GM23338 (cell line): ENCODE results near the gene CASS4. TPM values are rescaled to one million over a fixed set of nuclear protein-coding genes. Genes with fewer than 3 reads are reported as not detected.
"Not testable (repeated sequence)": the region's sequence is repeated elsewhere in the genome, so short reads cannot be mapped to it uniquely, and the experiment has no call there.

Experiments
- ATAC-seq: fragments of 200-7000 bp; cut with Tn5 transposase; 3 replicates; pipeline ENCODE4 v1.9.1; 2020
- DNase-seq: peaks from one replicate; pipeline ENCODE4 v3.0.0-alpha.2; 2015; ENCODE audit warnings: low spot score
- H2AFZ ChIP-seq: fragments of 200-600 bp; sonication (generic); 2 replicates; pipeline ENCODE4 v1.8.0; 2016; ENCODE audit warnings: antibody characterized with exemption, mild to moderate bottlenecking, moderate library complexity
- H3F3A ChIP-seq: fragments of 200-600 bp; sonication (generic); replicated peaks from 2 replicates; pipeline ENCODE4 v1.8.0; 2017; ENCODE audit warnings: antibody characterized with exemption, mixed run types, low read depth
- H3K27ac ChIP-seq: fragments of 200-600 bp; sonication (generic); 2 replicates; pipeline ENCODE4 v1.6.1; 2016; ENCODE audit warnings: low read depth
- H3K27me3 ChIP-seq: fragments of 200-600 bp; sonication (generic); 2 replicates; pipeline ENCODE4 v1.8.0; 2016; ENCODE audit warnings: mild to moderate bottlenecking, mixed run types, moderate library complexity; ENCODE audit not compliant: insufficient read depth
- H3K36me3 ChIP-seq: fragments of 200-600 bp; sonication (generic); 2 replicates; pipeline ENCODE4 v1.8.0; 2016; ENCODE audit warnings: mild to moderate bottlenecking; ENCODE audit not compliant: insufficient read depth
- H3K4me1 ChIP-seq: fragments of 200-600 bp; sonication (generic); 2 replicates; pipeline ENCODE4 v1.8.0; 2016; ENCODE audit warnings: mild to moderate bottlenecking, moderate library complexity; ENCODE audit not compliant: insufficient read depth
- H3K4me2 ChIP-seq: fragments of 200-600 bp; sonication (generic); 2 replicates; pipeline ENCODE4 v1.7.1; 2017; ENCODE audit warnings: mixed run types
- H3K4me3 ChIP-seq: fragments of 200-600 bp; sonication (generic); 2 replicates; pipeline ENCODE4 v1.6.1; 2016; ENCODE audit warnings: mixed run types
- H3K79me2 ChIP-seq: fragments of 200-600 bp; sonication (generic); replicated peaks from 2 replicates; pipeline ENCODE4 v1.8.0; 2017; ENCODE audit warnings: mild to moderate bottlenecking; ENCODE audit not compliant: insufficient read depth
- H3K9me2 ChIP-seq: fragments of 200-600 bp; sonication (generic); 2 replicates; pipeline ENCODE4 v1.8.0; 2017; ENCODE audit not compliant: insufficient read depth
- H4K20me1 ChIP-seq: fragments of 200-600 bp; sonication (generic); replicated peaks from 2 replicates; pipeline ENCODE4 v1.8.0; 2017; ENCODE audit warnings: mild to moderate bottlenecking; ENCODE audit not compliant: insufficient read depth
- H3K27ac Mint-ChIP-seq: 2 replicates; pipeline ENCODE4 v1.8.0; 2020; ENCODE audit warnings: inconsistent platforms, mild to moderate bottlenecking, moderate library complexity, mixed read lengths
- H3K27me3 Mint-ChIP-seq: 3 replicates; pipeline ENCODE4 v1.8.0; 2022; ENCODE audit warnings: low read depth, mild to moderate bottlenecking, moderate library complexity, mixed read lengths, inconsistent platforms; ENCODE audit not compliant: insufficient read depth, poor library complexity
- H3K36me3 Mint-ChIP-seq: 3 replicates; pipeline ENCODE4 v1.8.0; 2021; ENCODE audit warnings: low read depth, mild to moderate bottlenecking, inconsistent platforms, moderate library complexity, mixed read lengths
- H3K4me1 Mint-ChIP-seq: 3 replicates; pipeline ENCODE4 v1.8.0; 2020; ENCODE audit warnings: mild to moderate bottlenecking, inconsistent platforms, mixed read lengths
- H3K4me3 Mint-ChIP-seq: 3 replicates; pipeline ENCODE4 v1.8.0; 2021; ENCODE audit warnings: moderate library complexity, mild to moderate bottlenecking, inconsistent platforms, mixed read lengths
- H3K9me3 Mint-ChIP-seq: 3 replicates; pipeline ENCODE4 v1.8.0; 2020; ENCODE audit warnings: moderate library complexity, mild to moderate bottlenecking, inconsistent platforms, mixed read lengths
- JUNB ChIP-seq: IDR thresholded peaks from one replicate; pipeline ENCODE4 v1.6.1; 2016; ENCODE audit warnings: antibody characterized with exemption; ENCODE audit not compliant: unreplicated experiment
- polyA plus RNA-seq: library from polyadenylated mRNA; unstranded; fragments of >200 nt; fragmentation: Nextera tagmentation; extraction: Ambion mirVana; gene quantifications from 2 replicates; pipeline ENCODE4 v1.2.1, GENCODE V29; 2016
- total RNA-seq: library from RNA; depleted of rRNA; stranded (reverse); fragments of >200 nt; shearing (Covaris generic); gene quantifications from 2 replicates; pipeline ENCODE4 v1.2.3, GENCODE V29; 2014
- TF ChIP-seq, protein P1 (sequence below): fragments of 250-450 bp; sonication (Bioruptor Pico); IDR thresholded peaks from 2 replicates; pipeline ENCODE4 v1.5.0; 2020; ENCODE audit warnings: mild to moderate bottlenecking, moderate library complexity
- TF ChIP-seq, protein P2 (sequence below), 2 experiments: fragments of 200-600 bp in 1 of 2; sonication (generic) in 1 of 2; conservative IDR thresholded peaks; 2 replicates each; pipeline versions ENCODE4 v1.5.1 to v1.6.1; 2016 to 2017; ENCODE audit warnings: antibody characterized with exemption in 2 of 2, low read depth in 2 of 2, mild to moderate bottlenecking in 2 of 2, moderate library complexity in 1 of 2

Gene CASS4
- total and polyA plus RNA-seq, 2 experiments from 2014 or later: not detected

DNA sequence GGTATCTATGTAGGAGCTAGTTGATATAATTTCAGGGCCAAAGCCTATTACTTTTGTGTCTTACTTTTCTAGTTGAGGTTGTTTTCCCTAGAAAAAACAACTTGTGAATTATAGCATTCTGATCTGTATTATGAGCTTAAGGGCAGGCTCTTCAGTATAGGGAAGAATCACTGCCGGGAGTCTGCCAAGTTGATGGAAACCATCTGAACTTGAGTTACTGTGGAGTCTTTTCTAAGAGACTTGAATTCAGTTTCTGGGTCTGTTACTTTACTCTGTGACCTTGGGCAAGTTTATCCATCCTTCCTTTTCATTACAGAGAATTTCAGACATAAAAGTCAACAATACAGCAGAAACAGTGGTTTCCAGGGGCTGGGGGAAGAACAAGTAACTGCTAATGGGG is 2.1 kb upstream of the CASS4 start (continued):
- TF ChIP-seq, protein P1, sequence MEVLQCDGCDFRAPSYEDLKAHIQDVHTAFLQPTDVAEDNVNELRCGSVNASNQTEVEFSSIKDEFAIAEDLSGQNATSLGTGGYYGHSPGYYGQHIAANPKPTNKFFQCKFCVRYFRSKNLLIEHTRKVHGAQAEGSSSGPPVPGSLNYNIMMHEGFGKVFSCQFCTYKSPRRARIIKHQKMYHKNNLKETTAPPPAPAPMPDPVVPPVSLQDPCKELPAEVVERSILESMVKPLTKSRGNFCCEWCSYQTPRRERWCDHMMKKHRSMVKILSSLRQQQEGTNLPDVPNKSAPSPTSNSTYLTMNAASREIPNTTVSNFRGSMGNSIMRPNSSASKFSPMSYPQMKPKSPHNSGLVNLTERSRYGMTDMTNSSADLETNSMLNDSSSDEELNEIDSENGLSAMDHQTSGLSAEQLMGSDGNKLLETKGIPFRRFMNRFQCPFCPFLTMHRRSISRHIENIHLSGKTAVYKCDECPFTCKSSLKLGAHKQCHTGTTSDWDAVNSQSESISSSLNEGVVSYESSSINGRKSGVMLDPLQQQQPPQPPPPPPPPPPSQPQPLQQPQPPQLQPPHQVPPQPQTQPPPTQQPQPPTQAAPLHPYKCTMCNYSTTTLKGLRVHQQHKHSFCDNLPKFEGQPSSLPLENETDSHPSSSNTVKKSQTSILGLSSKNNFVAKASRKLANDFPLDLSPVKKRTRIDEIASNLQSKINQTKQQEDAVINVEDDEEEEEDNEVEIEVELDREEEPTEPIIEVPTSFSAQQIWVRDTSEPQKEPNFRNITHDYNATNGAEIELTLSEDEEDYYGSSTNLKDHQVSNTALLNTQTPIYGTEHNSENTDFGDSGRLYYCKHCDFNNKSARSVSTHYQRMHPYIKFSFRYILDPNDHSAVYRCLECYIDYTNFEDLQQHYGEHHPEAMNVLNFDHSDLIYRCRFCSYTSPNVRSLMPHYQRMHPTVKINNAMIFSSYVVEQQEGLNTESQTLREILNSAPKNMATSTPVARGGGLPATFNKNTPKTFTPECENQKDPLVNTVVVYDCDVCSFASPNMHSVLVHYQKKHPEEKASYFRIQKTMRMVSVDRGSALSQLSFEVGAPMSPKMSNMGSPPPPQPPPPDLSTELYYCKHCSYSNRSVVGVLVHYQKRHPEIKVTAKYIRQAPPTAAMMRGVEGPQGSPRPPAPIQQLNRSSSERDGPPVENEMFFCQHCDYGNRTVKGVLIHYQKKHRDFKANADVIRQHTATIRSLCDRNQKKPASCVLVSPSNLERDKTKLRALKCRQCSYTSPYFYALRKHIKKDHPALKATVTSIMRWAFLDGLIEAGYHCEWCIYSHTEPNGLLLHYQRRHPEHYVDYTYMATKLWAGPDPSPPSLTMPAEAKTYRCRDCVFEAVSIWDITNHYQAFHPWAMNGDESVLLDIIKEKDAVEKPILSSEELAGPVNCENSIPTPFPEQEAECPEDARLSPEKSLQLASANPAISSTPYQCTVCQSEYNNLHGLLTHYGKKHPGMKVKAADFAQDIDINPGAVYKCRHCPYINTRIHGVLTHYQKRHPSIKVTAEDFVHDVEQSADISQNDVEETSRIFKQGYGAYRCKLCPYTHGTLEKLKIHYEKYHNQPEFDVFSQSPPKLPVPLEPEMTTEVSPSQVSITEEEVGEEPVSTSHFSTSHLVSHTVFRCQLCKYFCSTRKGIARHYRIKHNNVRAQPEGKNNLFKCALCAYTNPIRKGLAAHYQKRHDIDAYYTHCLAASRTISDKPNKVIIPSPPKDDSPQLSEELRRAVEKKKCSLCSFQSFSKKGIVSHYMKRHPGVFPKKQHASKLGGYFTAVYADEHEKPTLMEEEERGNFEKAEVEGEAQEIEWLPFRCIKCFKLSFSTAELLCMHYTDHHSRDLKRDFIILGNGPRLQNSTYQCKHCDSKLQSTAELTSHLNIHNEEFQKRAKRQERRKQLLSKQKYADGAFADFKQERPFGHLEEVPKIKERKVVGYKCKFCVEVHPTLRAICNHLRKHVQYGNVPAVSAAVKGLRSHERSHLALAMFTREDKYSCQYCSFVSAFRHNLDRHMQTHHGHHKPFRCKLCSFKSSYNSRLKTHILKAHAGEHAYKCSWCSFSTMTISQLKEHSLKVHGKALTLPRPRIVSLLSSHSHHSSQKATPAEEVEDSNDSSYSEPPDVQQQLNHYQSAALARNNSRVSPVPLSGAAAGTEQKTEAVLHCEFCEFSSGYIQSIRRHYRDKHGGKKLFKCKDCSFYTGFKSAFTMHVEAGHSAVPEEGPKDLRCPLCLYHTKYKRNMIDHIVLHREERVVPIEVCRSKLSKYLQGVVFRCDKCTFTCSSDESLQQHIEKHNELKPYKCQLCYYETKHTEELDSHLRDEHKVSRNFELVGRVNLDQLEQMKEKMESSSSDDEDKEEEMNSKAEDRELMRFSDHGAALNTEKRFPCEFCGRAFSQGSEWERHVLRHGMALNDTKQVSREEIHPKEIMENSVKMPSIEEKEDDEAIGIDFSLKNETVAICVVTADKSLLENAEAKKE (CRISPR knock-in tag): no peak
- TF ChIP-seq, protein P2, sequence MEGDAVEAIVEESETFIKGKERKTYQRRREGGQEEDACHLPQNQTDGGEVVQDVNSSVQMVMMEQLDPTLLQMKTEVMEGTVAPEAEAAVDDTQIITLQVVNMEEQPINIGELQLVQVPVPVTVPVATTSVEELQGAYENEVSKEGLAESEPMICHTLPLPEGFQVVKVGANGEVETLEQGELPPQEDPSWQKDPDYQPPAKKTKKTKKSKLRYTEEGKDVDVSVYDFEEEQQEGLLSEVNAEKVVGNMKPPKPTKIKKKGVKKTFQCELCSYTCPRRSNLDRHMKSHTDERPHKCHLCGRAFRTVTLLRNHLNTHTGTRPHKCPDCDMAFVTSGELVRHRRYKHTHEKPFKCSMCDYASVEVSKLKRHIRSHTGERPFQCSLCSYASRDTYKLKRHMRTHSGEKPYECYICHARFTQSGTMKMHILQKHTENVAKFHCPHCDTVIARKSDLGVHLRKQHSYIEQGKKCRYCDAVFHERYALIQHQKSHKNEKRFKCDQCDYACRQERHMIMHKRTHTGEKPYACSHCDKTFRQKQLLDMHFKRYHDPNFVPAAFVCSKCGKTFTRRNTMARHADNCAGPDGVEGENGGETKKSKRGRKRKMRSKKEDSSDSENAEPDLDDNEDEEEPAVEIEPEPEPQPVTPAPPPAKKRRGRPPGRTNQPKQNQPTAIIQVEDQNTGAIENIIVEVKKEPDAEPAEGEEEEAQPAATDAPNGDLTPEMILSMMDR (conservative IDR thresholded peaks at IDR 0.05; ENCODE audit: low read depth in 2 of 2): no peak

DNA sequence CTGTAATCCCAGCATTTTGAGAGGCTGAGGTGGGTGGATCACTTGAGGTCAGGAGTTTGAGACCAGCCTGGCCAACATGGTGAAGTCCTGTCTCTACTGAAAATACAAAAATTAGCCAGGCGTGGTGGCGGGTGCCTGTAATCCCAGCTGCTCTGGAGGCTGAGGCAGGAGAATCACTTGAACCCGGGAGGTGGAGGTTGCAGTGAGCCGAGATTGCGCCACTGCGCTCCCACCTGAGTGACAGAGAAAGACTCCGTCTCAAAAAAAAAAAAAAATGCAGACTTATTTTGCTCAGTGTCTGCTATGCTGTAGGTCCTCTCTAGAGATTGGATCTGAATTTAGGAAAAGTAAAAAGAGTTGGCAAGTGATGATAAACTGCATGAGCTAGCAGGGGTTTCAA is 773 bp upstream of the CASS4 start:
- not testable (repeated sequence) for H3F3A ChIP-seq, H3K27ac ChIP-seq, H2AFZ ChIP-seq, H3K27me3 ChIP-seq, H3K4me3 ChIP-seq, H3K27ac Mint-ChIP-seq, H3K4me2 ChIP-seq, H3K9me3 Mint-ChIP-seq, H3K79me2 ChIP-seq, ATAC-seq, H3K36me3 ChIP-seq, H3K27me3 Mint-ChIP-seq, H4K20me1 ChIP-seq, H3K9me2 ChIP-seq, H3K4me3 Mint-ChIP-seq, H3K4me1 ChIP-seq, H3K4me1 Mint-ChIP-seq, DNase-seq
- H3K36me3 Mint-ChIP-seq: peaks cover 20% of the 10 kb centered on the region; the same call in 2 of the 3 replicates

DNA sequence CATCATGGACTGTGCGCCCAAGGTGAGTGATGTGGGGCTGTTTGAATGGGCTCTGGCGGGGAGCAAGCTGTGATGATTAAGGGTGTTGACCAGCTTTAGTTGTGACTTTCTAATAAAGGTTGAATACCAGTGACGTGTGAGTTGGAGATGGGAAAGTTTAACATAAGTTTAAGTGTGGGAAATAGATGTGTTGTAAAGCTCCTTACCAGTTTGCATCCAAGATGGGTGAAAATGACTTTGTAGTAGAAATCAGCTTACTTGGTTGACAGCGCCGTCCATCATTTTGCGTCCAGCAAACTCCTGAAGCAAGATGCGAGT is 372 bp downstream of the CASS4 start:
- Mint-ChIP-seq H3K9me3 (no peaks in the 10 kb centered on the region), H3K4me3 (no peak overlapping the region)
- no peak overlapping the region for H3K27ac ChIP-seq

More for the DNA sequence above, 372 bp downstream of the CASS4 start:
- H3K4me2 ChIP-seq: no peak overlapping the region
- no peaks in the 10 kb centered on the region for H3K36me3 ChIP-seq
- TF ChIP-seq JUNB: no peak
- H3K9me2 ChIP-seq: no peaks in the 10 kb centered on the region
- Mint-ChIP-seq H3K27me3 (no peaks in the 10 kb centered on the region), H3K27ac (no peak overlapping the region), H3K36me3 (peaks cover 9% of the 10 kb centered on the region; the same call in 2 of the 3 replicates), H3K4me1 (no peaks in the 10 kb centered on the region)
- H3K27me3 ChIP-seq: no peaks in the 10 kb centered on the region
- H2AFZ ChIP-seq: no peak overlapping the region
- H3K4me3 ChIP-seq: no peak overlapping the region
- no peaks in the 10 kb centered on the region for H3K4me1 ChIP-seq
- ATAC-seq (no peak), DNase-seq (no peak)
- no peaks in the 10 kb centered on the region for H4K20me1 ChIP-seq
- no peaks in the 10 kb centered on the region for H3K79me2 ChIP-seq
- no peaks in the 10 kb centered on the region for H3F3A ChIP-seq
